GM12874 (cell line): ENCODE data around the gene CPOX.

Source experiments
- CTCF ChIP-seq: IDR thresholded peaks from 2 replicates; pipeline ENCODE4 v1.5.1; 2011; ENCODE audit warnings: low read depth, mild to moderate bottlenecking, control low read depth, low read length, moderate library complexity; ENCODE audit not compliant: insufficient read depth

CPOX gene

GRCh38 chr3:98580401-98581386, 12.7 kb downstream of the CPOX start:
- TF ChIP-seq CTCF: no peak

GRCh38 chr3:98577178-98577895, 16.1 kb downstream of the CPOX start:
- no peak for TF ChIP-seq CTCF

DNA sequence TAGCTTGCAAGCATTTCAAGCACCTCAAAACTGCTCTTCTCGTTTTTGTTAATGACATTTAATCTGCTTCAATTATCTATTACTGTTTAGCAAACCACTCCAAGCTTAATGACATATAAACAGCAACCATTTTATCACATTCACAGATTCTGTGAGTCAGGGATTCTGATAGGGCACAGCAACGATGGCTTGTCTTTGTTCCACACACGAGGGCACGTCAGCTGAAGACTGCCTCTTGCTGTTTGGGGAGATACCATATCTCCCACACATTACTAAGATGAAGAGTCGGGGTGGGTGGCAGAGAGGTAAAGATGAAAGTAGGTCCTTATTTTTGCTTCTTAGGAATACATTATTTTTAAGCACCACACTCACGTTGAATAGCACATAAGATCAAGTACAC, 19.3 kb downstream of the CPOX start:
- no peak for TF ChIP-seq CTCF

DNA sequence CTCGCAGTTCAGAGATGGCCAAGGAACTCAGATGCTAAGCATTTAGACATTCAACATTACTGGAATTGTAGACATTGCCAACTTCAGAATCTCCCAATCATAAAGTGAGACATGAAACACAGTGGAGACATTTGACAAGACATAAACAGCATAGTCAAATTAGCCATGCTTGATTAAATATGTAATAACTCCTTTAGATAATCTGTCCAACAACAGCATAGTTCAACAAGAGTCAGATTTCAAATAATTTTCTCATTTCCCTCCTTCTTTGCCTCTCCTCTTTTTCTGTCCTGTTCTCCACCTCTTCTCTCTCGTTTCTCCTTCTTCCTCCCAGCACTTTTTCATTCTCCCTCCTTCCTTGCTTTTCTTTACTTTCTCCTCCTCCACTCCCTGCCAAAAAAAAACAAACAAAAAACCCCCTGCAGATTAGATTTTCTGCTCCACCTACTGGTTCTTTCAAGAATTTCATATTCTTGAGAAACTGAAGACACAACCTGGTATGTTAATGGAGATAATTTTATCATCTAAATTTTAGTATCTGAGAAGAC, 20.2 kb downstream of the CPOX start:
- 0 out of 2 replicates have a peak, but pooled peaks have one; percentile 19 for TF ChIP-seq CTCF

GRCh38 chr3:98568402-98568801, 25.0 kb downstream of the CPOX start:
- no peak for TF ChIP-seq CTCF

DNA sequence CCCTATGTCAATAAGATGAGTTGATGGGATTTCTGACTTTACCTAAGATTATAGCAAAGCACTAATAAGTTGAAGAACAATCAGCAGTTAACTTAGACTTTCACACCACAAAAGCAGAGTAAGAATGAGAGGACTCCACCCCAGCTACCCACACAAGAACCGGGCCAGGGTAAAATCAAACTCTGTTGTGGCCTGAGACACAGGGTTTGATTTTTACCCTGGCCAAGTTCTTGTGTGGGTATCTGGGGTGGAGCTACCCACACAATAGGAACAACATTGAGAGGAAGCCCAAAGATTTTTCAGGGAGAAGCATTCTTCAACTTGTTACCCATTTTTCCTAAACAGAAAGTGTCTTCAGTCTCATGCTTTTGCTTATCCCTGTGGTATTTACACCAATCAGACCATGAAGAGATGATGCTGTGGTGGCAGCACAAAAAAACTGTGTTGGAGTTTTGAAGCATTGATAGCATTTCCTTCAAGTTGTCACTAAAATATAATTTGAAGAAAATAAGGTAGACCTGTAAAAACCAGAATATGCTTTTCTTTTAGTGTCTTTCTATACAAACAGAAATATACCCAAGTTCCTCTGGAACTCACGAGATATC, 25.6 kb downstream of the CPOX start:
- no peak for TF ChIP-seq CTCF

GRCh38 chr3:98565843-98566242, 27.6 kb downstream of the CPOX start:
- TF ChIP-seq CTCF: no peak
